Measurements from ENCODE around the gene FGF11. TPM values are rescaled to one million over a fixed set of nuclear protein-coding genes. Genes with fewer than 3 reads are reported as not detected.

FGF11 gene
- total and polyA plus RNA-seq, 2 donors (not counting 1 experiment from before 2014, with no cell fraction given): 0.33 to 0.87 TPM

DNA sequence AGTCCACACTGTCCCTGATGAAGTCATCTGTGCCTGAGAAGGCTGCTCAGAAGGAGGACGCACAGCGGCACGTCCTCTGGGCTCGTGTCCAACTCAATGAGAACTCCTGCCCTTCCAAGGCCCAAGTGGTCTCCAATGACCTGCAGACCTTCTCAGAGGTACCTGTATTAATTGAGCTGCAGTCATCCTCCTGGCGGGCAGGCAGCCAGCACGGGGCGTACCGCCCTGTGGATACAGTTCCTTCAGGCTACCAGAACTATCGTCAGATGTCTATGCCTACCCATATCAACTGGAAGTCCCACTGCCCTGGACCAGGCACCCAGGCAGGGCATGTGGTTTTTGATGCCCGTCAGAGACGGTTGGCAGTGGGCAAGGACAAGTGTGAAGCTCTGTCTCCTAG, 7.0 kb upstream of the FGF11 start:
- no peaks in the 10 kb centered on the region for H3K79me2 ChIP-seq (ENCODE audit: control insufficient read depth, insufficient read depth, low read length)
- H2AFZ ChIP-seq (ENCODE audit: low read length): no peak overlapping the region
- no peak overlapping the region for H3K4me3 ChIP-seq (replicated peaks in 1 of 4; ENCODE audit: control extremely low read depth in 1 of 4, insufficient read depth in 1 of 4, low read depth in 3 of 4, low read length in 4 of 4)
- H3K4me1 ChIP-seq (ENCODE audit: control insufficient read depth, extremely low read depth, insufficient read depth, low read length): no peaks in the 10 kb centered on the region
- H3K4me2 ChIP-seq (ENCODE audit: extremely low read depth, insufficient read depth, low read length): no peak overlapping the region
- no peaks in the 10 kb centered on the region for H3K36me3 ChIP-seq (ENCODE audit: control insufficient read depth, insufficient read depth, low read length)
- TF ChIP-seq, protein P1, sequence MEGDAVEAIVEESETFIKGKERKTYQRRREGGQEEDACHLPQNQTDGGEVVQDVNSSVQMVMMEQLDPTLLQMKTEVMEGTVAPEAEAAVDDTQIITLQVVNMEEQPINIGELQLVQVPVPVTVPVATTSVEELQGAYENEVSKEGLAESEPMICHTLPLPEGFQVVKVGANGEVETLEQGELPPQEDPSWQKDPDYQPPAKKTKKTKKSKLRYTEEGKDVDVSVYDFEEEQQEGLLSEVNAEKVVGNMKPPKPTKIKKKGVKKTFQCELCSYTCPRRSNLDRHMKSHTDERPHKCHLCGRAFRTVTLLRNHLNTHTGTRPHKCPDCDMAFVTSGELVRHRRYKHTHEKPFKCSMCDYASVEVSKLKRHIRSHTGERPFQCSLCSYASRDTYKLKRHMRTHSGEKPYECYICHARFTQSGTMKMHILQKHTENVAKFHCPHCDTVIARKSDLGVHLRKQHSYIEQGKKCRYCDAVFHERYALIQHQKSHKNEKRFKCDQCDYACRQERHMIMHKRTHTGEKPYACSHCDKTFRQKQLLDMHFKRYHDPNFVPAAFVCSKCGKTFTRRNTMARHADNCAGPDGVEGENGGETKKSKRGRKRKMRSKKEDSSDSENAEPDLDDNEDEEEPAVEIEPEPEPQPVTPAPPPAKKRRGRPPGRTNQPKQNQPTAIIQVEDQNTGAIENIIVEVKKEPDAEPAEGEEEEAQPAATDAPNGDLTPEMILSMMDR (conservative IDR thresholded peaks at IDR 0.05 in 1 of 2, IDR thresholded peaks at IDR 0.05 in 1 of 2; ENCODE audit: low read depth in 1 of 2, low read length in 2 of 2): no peak
- no peak for TF ChIP-seq EZH2 (IDR thresholded peaks at IDR 0.05; ENCODE audit: low read length, missing control alignments)
- no peak for DNase-seq (ENCODE audit: low read depth in 2 of 2)
- no peak overlapping the region for H3K27ac ChIP-seq (ENCODE audit: insufficient read depth, low read length)
- no peaks in the 10 kb centered on the region for H3K27me3 ChIP-seq (ENCODE audit: control insufficient read depth, insufficient read depth, low read length)
- no peaks in the 10 kb centered on the region for H4K20me1 ChIP-seq (ENCODE audit: control insufficient read depth, extremely low read depth, insufficient read depth, low read length)
- H3K9me3 ChIP-seq (ENCODE audit: control insufficient read depth, insufficient read depth, low read depth, low read length): no peaks in the 10 kb centered on the region
- no peak overlapping the region for H3K9ac ChIP-seq (ENCODE audit: insufficient read depth, low read length)

DNA sequence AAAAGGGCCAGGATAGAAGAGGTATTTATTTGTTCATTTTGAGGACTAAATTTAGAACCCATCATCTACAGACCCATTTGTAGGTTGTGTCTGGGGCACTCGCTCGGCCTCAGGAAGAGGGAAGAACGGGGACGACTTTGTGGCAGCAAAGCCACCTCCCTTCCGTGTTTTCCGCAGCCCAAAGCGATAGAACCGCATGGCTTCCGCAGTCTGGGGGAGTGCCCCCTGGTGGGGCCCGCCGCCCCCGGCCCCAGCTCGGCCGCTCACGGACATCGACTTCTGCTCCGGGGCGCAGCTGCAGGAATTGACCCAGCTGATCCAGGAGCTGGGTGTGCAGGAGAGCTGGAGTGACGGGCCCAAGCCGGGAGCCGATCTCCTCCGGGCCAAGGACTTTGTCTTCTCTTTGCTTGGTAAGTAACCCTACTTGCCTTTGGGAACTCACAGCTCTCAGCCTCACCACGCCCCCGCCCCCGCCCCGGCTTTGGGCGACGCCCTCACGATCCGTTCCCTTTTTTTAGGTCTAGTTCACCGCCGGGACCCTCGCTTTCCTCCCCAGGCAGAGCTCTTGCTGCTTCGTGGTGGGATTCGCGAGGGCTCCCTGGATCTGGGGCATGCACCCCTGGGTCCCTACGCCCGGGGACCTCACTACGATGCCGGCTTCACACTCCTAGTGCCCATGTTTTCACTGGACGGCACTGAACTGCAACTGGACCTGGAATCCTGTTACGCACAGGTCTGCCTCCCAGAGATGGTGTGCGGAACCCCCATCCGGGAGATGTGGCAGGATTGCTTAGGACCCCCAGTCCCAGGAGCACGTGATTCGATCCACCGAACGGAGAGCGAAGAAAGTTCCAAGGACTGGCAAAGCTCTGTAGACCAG, 3.4 kb upstream of the FGF11 start:
- Histone ChIP-seq H3K4me2 (ENCODE audit: extremely low read depth, insufficient read depth, low read length) (peak overlapping the region; percentile 90), H3K4me1 (ENCODE audit: control insufficient read depth, extremely low read depth, insufficient read depth, low read length) (peaks cover 13% of the 10 kb centered on the region), H3K4me3 (replicated peaks in 1 of 4; ENCODE audit: control extremely low read depth in 1 of 4, insufficient read depth in 1 of 4, low read depth in 3 of 4, low read length in 4 of 4) (peak overlapping the region; percentile 32 to 68 (median 36)), H3K9ac (ENCODE audit: insufficient read depth, low read length) (no peak overlapping the region), H2AFZ (ENCODE audit: low read length) (peak overlapping the region; percentile 11), H3K36me3 (ENCODE audit: control insufficient read depth, insufficient read depth, low read length) (no peaks in the 10 kb centered on the region), H3K9me3 (ENCODE audit: control insufficient read depth, insufficient read depth, low read depth, low read length) (no peaks in the 10 kb centered on the region), H3K27ac (ENCODE audit: insufficient read depth, low read length) (no peak overlapping the region), H3K27me3 (ENCODE audit: control insufficient read depth, insufficient read depth, low read length) (peaks cover 22% of the 10 kb centered on the region), H4K20me1 (ENCODE audit: control insufficient read depth, extremely low read depth, insufficient read depth, low read length) (no peaks in the 10 kb centered on the region), H3K79me2 (ENCODE audit: control insufficient read depth, insufficient read depth, low read length) (no peaks in the 10 kb centered on the region)
- TF ChIP-seq, protein P1 (conservative IDR thresholded peaks at IDR 0.05 in 1 of 2, IDR thresholded peaks at IDR 0.05 in 1 of 2; ENCODE audit: low read depth in 1 of 2, low read length in 2 of 2): peak in 1 of 2 donors; percentile 9
- TF ChIP-seq EZH2 (IDR thresholded peaks at IDR 0.05; ENCODE audit: low read length, missing control alignments): no peak
- no peak for DNase-seq (ENCODE audit: low read depth in 2 of 2)

DNA sequence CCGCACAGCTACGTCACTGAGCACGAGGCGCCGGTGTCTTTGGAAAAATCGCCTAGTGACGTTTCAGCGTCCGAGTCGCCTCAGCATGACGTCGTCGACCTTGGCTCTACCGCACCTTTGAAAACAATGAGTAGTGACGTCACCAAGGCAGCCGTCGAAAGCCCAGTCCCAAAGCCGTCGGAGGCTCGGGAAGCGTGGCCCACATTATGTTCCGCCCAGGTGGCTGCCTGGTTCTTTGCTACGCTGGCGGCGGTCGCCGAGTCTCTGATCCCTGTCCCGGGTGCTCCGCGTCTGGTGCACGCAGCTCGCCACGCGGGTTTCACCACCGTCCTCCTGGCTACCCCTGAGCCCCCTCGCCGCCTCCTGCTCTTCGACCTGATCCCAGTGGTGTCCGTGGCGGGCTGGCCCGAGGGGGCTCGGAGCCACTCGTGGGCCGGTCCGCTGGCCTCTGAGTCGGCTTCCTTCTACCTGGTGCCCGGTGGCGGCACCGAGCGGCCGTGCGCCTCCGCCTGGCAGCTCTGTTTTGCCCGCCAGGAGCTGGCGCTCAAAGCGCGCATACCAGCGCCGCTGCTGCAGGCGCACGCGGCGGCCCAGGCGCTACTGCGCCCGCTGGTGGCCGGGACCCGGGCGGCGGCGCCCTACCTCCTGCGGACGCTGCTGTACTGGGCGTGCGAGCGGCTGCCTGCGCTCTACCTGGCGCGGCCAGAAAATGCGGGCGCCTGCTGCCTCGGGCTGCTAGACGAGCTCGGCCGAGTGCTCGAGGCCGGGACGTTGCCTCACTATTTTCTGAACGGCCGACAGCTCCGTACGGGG, 2.5 kb upstream of the FGF11 start:
- Histone ChIP-seq H3K4me1 (ENCODE audit: control insufficient read depth, extremely low read depth, insufficient read depth, low read length) (peaks cover 13% of the 10 kb centered on the region), H4K20me1 (ENCODE audit: control insufficient read depth, extremely low read depth, insufficient read depth, low read length) (no peaks in the 10 kb centered on the region), H3K9ac (ENCODE audit: insufficient read depth, low read length) (no peak overlapping the region), H3K4me3 (replicated peaks in 1 of 4; ENCODE audit: control extremely low read depth in 1 of 4, insufficient read depth in 1 of 4, low read depth in 3 of 4, low read length in 4 of 4) (peak overlapping the region in 2 of 4 experiments; percentile 17 to 42), H3K9me3 (ENCODE audit: control insufficient read depth, insufficient read depth, low read depth, low read length) (no peaks in the 10 kb centered on the region), H3K27ac (ENCODE audit: insufficient read depth, low read length) (no peak overlapping the region), H3K4me2 (ENCODE audit: extremely low read depth, insufficient read depth, low read length) (peak overlapping the region; percentile 75), H3K27me3 (ENCODE audit: control insufficient read depth, insufficient read depth, low read length) (peaks cover 25% of the 10 kb centered on the region), H3K79me2 (ENCODE audit: control insufficient read depth, insufficient read depth, low read length) (no peaks in the 10 kb centered on the region), H3K36me3 (ENCODE audit: control insufficient read depth, insufficient read depth, low read length) (no peaks in the 10 kb centered on the region), H2AFZ (ENCODE audit: low read length) (peak overlapping the region; percentile 23)
- peak; percentile 71 to 72 for DNase-seq (ENCODE audit: low read depth in 2 of 2)
- no peak for TF ChIP-seq EZH2 (IDR thresholded peaks at IDR 0.05; ENCODE audit: low read length, missing control alignments)
- TF ChIP-seq, protein P1 (conservative IDR thresholded peaks at IDR 0.05 in 1 of 2, IDR thresholded peaks at IDR 0.05 in 1 of 2; ENCODE audit: low read depth in 1 of 2, low read length in 2 of 2): peak; percentile 35 to 72
